ENCODE results near the gene CCNJL.

Gene CCNJL

GRCh38 chr5:160280384-160281095, 31.8 kb downstream of the CCNJL start:
- Histone ChIP-seq H4K91ac (ENCODE audit: low read depth, low read length, poor library complexity) (no peak overlapping the region), H2BK5ac (ENCODE audit: low read length) (no peak overlapping the region), H3K9me3 (replicated peaks in 1 of 2; ENCODE audit: control insufficient read depth in 2 of 2, insufficient read depth in 1 of 2, low read depth in 1 of 2, low read length in 2 of 2) (no peaks in the 10 kb centered on the region), H3K79me1 (ENCODE audit: low read depth, low read length) (peaks cover 5% of the 10 kb centered on the region), H3K9ac (ENCODE audit: low read depth, low read length, poor library complexity) (no peak overlapping the region), H3K36me3 (replicated peaks in 1 of 2; ENCODE audit: control insufficient read depth in 2 of 2, insufficient read depth in 2 of 2, low read length in 2 of 2) (peaks cover 10 to 65% of the 10 kb centered on the region in 2 donors), H4K8ac (ENCODE audit: low read depth, low read length) (no peak overlapping the region), H3K4me1 (ENCODE audit: control insufficient read depth in 2 of 2, insufficient read depth in 1 of 2, low read depth in 1 of 2, low read length in 2 of 2) (peaks cover 0 to 12% of the 10 kb centered on the region in 2 donors), H2BK120ac (ENCODE audit: low read depth, low read length) (no peak overlapping the region), H3K23ac (ENCODE audit: low read depth, low read length, poor library complexity) (peak overlapping the region; percentile 40), H2BK15ac (ENCODE audit: low read length) (no peak overlapping the region), H2AFZ (ENCODE audit: low read length) (no peak overlapping the region), H3K14ac (ENCODE audit: low read length) (no peak overlapping the region), H3K18ac (ENCODE audit: low read length) (peak overlapping the region; percentile 63), H3K4ac (ENCODE audit: low read length) (no peak overlapping the region), H3K4me3 (ENCODE audit: low read length in 2 of 2) (no peak overlapping the region), H3K27ac (replicated peaks; ENCODE audit: low read length) (no peak overlapping the region), H3K27me3 (ENCODE audit: control insufficient read depth in 3 of 3, insufficient read depth in 3 of 3, low read depth in 1 of 3, low read length in 3 of 3) (no peaks in the 10 kb centered on the region), H2AK5ac (ENCODE audit: low read depth, low read length) (peak overlapping the region; percentile 47), H3K4me2 (ENCODE audit: insufficient read depth, low read length, poor library complexity, severe bottlenecking) (no peak overlapping the region), H2BK12ac (ENCODE audit: low read length) (peak overlapping the region; percentile 46)
- no CpG with 5 or more reads among the region's 26 CpGs for WGBS, 2 donors (ENCODE audit: extremely low coverage in 2 of 2, insufficient read length in 2 of 2, insufficient replicate concordance in 1 of 2)
- no peak for DNase-seq (ENCODE audit: low spot score)

GRCh38 chr5:160278343-160278742, 34.0 kb downstream of the CCNJL start:
- Histone ChIP-seq H3K9ac (ENCODE audit: low read depth, low read length, poor library complexity) (no peak overlapping the region), H3K27me3 (ENCODE audit: control insufficient read depth in 3 of 3, insufficient read depth in 3 of 3, low read depth in 1 of 3, low read length in 3 of 3) (no peaks in the 10 kb centered on the region), H3K36me3 (replicated peaks in 1 of 2; ENCODE audit: control insufficient read depth in 2 of 2, insufficient read depth in 2 of 2, low read length in 2 of 2) (peaks cover 12 to 65% of the 10 kb centered on the region in 2 donors), H2BK15ac (ENCODE audit: low read length) (no peak overlapping the region), H4K8ac (ENCODE audit: low read depth, low read length) (no peak overlapping the region), H3K4me3 (ENCODE audit: low read length in 2 of 2) (no peak overlapping the region), H3K79me1 (ENCODE audit: low read depth, low read length) (peaks cover 5% of the 10 kb centered on the region), H3K4me2 (ENCODE audit: insufficient read depth, low read length, poor library complexity, severe bottlenecking) (no peak overlapping the region), H3K18ac (ENCODE audit: low read length) (peak overlapping the region; percentile 12), H3K27ac (replicated peaks; ENCODE audit: low read length) (no peak overlapping the region), H3K4ac (ENCODE audit: low read length) (no peak overlapping the region), H3K9me3 (replicated peaks in 1 of 2; ENCODE audit: control insufficient read depth in 2 of 2, insufficient read depth in 1 of 2, low read depth in 1 of 2, low read length in 2 of 2) (no peaks in the 10 kb centered on the region), H2AFZ (ENCODE audit: low read length) (no peak overlapping the region), H3K14ac (ENCODE audit: low read length) (no peak overlapping the region), H2BK5ac (ENCODE audit: low read length) (no peak overlapping the region), H4K91ac (ENCODE audit: low read depth, low read length, poor library complexity) (no peak overlapping the region), H2BK12ac (ENCODE audit: low read length) (no peak overlapping the region), H3K23ac (ENCODE audit: low read depth, low read length, poor library complexity) (no peak overlapping the region), H2BK120ac (ENCODE audit: low read depth, low read length) (no peak overlapping the region), H2AK5ac (ENCODE audit: low read depth, low read length) (no peak overlapping the region), H3K4me1 (ENCODE audit: control insufficient read depth in 2 of 2, insufficient read depth in 1 of 2, low read depth in 1 of 2, low read length in 2 of 2) (peaks cover 0 to 9% of the 10 kb centered on the region in 2 donors)
- DNase-seq (ENCODE audit: low spot score): no peak
- WGBS, 2 donors (ENCODE audit: extremely low coverage in 2 of 2, insufficient read length in 2 of 2, insufficient replicate concordance in 1 of 2): no CpG with 5 or more reads among the region's 7 CpGs

GRCh38 chr5:160274483-160274931, 37.9 kb downstream of the CCNJL start:
- no peak overlapping the region for H2AK5ac ChIP-seq (ENCODE audit: low read depth, low read length)
- peaks cover 10 to 19% of the 10 kb centered on the region in 2 donors for H3K4me1 ChIP-seq (ENCODE audit: control insufficient read depth in 2 of 2, insufficient read depth in 1 of 2, low read depth in 1 of 2, low read length in 2 of 2)
- no peak overlapping the region for H3K4ac ChIP-seq (ENCODE audit: low read length)
- H2BK12ac ChIP-seq (ENCODE audit: low read length): no peak overlapping the region
- no peak overlapping the region for H3K27ac ChIP-seq (replicated peaks; ENCODE audit: low read length)
- no peak overlapping the region for H4K8ac ChIP-seq (ENCODE audit: low read depth, low read length)
- H3K23ac ChIP-seq (ENCODE audit: low read depth, low read length, poor library complexity): no peak overlapping the region
- no peaks in the 10 kb centered on the region for H3K79me1 ChIP-seq (ENCODE audit: low read depth, low read length)
- H3K14ac ChIP-seq (ENCODE audit: low read length): no peak overlapping the region
- no peaks in the 10 kb centered on the region for H3K9me3 ChIP-seq (replicated peaks in 1 of 2; ENCODE audit: control insufficient read depth in 2 of 2, insufficient read depth in 1 of 2, low read depth in 1 of 2, low read length in 2 of 2)
- peaks cover 3 to 69% of the 10 kb centered on the region in 2 donors for H3K36me3 ChIP-seq (replicated peaks in 1 of 2; ENCODE audit: control insufficient read depth in 2 of 2, insufficient read depth in 2 of 2, low read length in 2 of 2)
- no peak overlapping the region for H3K9ac ChIP-seq (ENCODE audit: low read depth, low read length, poor library complexity)
- H2BK5ac ChIP-seq (ENCODE audit: low read length): no peak overlapping the region
- no peak overlapping the region for H2BK120ac ChIP-seq (ENCODE audit: low read depth, low read length)
- no peaks in the 10 kb centered on the region for H3K27me3 ChIP-seq (ENCODE audit: control insufficient read depth in 3 of 3, insufficient read depth in 3 of 3, low read depth in 1 of 3, low read length in 3 of 3)
- no CpG with 5 or more reads among the region's 5 CpGs for WGBS, 2 donors (ENCODE audit: extremely low coverage in 2 of 2, insufficient read length in 2 of 2, insufficient replicate concordance in 1 of 2)
- H3K18ac ChIP-seq (ENCODE audit: low read length): peak overlapping the region; percentile 39
- H2BK15ac ChIP-seq (ENCODE audit: low read length): no peak overlapping the region
- no peak overlapping the region for H4K91ac ChIP-seq (ENCODE audit: low read depth, low read length, poor library complexity)
- H3K4me2 ChIP-seq (ENCODE audit: insufficient read depth, low read length, poor library complexity, severe bottlenecking): no peak overlapping the region
- H3K4me3 ChIP-seq (ENCODE audit: low read length in 2 of 2): no peak overlapping the region
- no peak for DNase-seq (ENCODE audit: low spot score)
- no peak overlapping the region for H2AFZ ChIP-seq (ENCODE audit: low read length)

- no peak overlapping the region for H2BK120ac ChIP-seq (ENCODE audit: low read depth, low read length)
- H3K4ac ChIP-seq (ENCODE audit: low read length): no peak overlapping the region
- no peak overlapping the region for H3K27ac ChIP-seq (replicated peaks; ENCODE audit: low read length)
- no peak overlapping the region for H4K8ac ChIP-seq (ENCODE audit: low read depth, low read length)
- H3K4me2 ChIP-seq (ENCODE audit: insufficient read depth, low read length, poor library complexity, severe bottlenecking): no peak overlapping the region
- peaks cover 12 to 68% of the 10 kb centered on the region in 2 donors for H3K36me3 ChIP-seq (replicated peaks in 1 of 2; ENCODE audit: control insufficient read depth in 2 of 2, insufficient read depth in 2 of 2, low read length in 2 of 2)
- no peak overlapping the region for H2AK5ac ChIP-seq (ENCODE audit: low read depth, low read length)
- no CpG with 5 or more reads among the region's 2 CpGs for WGBS, 2 donors (ENCODE audit: extremely low coverage in 2 of 2, insufficient read length in 2 of 2, insufficient replicate concordance in 1 of 2)
- H3K27me3 ChIP-seq (ENCODE audit: control insufficient read depth in 3 of 3, insufficient read depth in 3 of 3, low read depth in 1 of 3, low read length in 3 of 3): no peaks in the 10 kb centered on the region
- no peak overlapping the region for H3K9ac ChIP-seq (ENCODE audit: low read depth, low read length, poor library complexity)
- no peak for DNase-seq (ENCODE audit: low spot score)
- H3K79me1 ChIP-seq (ENCODE audit: low read depth, low read length): no peaks in the 10 kb centered on the region
- H3K9me3 ChIP-seq (replicated peaks in 1 of 2; ENCODE audit: control insufficient read depth in 2 of 2, insufficient read depth in 1 of 2, low read depth in 1 of 2, low read length in 2 of 2): no peaks in the 10 kb centered on the region
- H2BK12ac ChIP-seq (ENCODE audit: low read length): no peak overlapping the region
- no peak overlapping the region for H3K14ac ChIP-seq (ENCODE audit: low read length)
- H3K23ac ChIP-seq (ENCODE audit: low read depth, low read length, poor library complexity): no peak overlapping the region
- H3K4me3 ChIP-seq (ENCODE audit: low read length in 2 of 2): no peak overlapping the region
- no peak overlapping the region for H2AFZ ChIP-seq (ENCODE audit: low read length)
- H3K18ac ChIP-seq (ENCODE audit: low read length): no peak overlapping the region
- H2BK15ac ChIP-seq (ENCODE audit: low read length): no peak overlapping the region
- H3K4me1 ChIP-seq (ENCODE audit: control insufficient read depth in 2 of 2, insufficient read depth in 1 of 2, low read depth in 1 of 2, low read length in 2 of 2): peaks cover 10 to 15% of the 10 kb centered on the region in 2 donors
- no peak overlapping the region for H4K91ac ChIP-seq (ENCODE audit: low read depth, low read length, poor library complexity)
- no peak overlapping the region for H2BK5ac ChIP-seq (ENCODE audit: low read length)
These were observed 39.5 kb downstream of the CCNJL start for GRCh38 chr5:160272889-160273288.
